OCI-LY3 (cell line): ENCODE data around the gene GCM1.

Experiments used
- H2AFZ ChIP-seq: fragments of 200-600, 300-600 bp; shearing (Covaris generic); 2 replicates; pipeline ENCODE4 v1.6.0; 2014; ENCODE audit warnings: antibody characterized with exemption, low read depth, low read length
- H3K27ac ChIP-seq: fragments of 200-600, 300-600 bp; sonication (generic); 2 replicates; pipeline ENCODE4 v1.5.1; 2014; ENCODE audit warnings: mild to moderate bottlenecking, low read length, moderate library complexity, mixed read lengths
- H3K27me3 ChIP-seq: fragments of 200-600, 300-600 bp; sonication (generic); 2 replicates; pipeline ENCODE4 v1.6.1; 2014; ENCODE audit warnings: low read depth, low read length, mixed read lengths
- H3K36me3 ChIP-seq: fragments of 200-600, 300-600 bp; sonication (generic); replicated peaks from 2 replicates; pipeline ENCODE3; 2014; ENCODE audit warnings: low read depth, low read length, mixed read lengths
- H3K4me1 ChIP-seq: fragments of 300-600, 200-600 bp; sonication (generic); 2 replicates; pipeline ENCODE4 v1.6.1; 2014; ENCODE audit warnings: low read length, mixed read lengths
- H3K4me2 ChIP-seq: fragments of 200-600, 300-600 bp; sonication (generic); 2 replicates; pipeline ENCODE4 v1.6.1; 2014; ENCODE audit warnings: low read length, mixed read lengths
- H3K4me3 ChIP-seq: fragments of 300-600, 200-600 bp; sonication (generic); 2 replicates; pipeline ENCODE4 v1.5.1; 2014; ENCODE audit warnings: antibody characterized with exemption, mild to moderate bottlenecking, low read length, moderate library complexity
- H3K79me2 ChIP-seq: fragments of 300-600, 200-600 bp; shearing (Covaris generic); 2 replicates; pipeline ENCODE4 v1.6.1; 2014; ENCODE audit warnings: mild to moderate bottlenecking, low read length, mixed read lengths
- H3K9ac ChIP-seq: fragments of 300-600, 200-600 bp; shearing (Covaris generic); 2 replicates; pipeline ENCODE4 v1.6.0; 2014; ENCODE audit warnings: mild to moderate bottlenecking, low read length, moderate library complexity
- H3K9me3 ChIP-seq: fragments of 200-600, 300-600 bp; shearing (Covaris generic); 2 replicates; pipeline ENCODE4 v1.6.1; 2014; ENCODE audit warnings: low read length, mixed read lengths; ENCODE audit not compliant: insufficient read depth
- H4K20me1 ChIP-seq: fragments of 200-600, 300-600 bp; sonication (generic); 2 replicates; pipeline ENCODE4 v1.6.1; 2016; ENCODE audit warnings: low read length, mixed read lengths; ENCODE audit not compliant: insufficient read depth
- CTCF ChIP-seq: fragments of 200-600, 300-600 bp; sonication (generic); IDR thresholded peaks from 2 replicates; pipeline ENCODE4 v1.5.1; 2014; ENCODE audit warnings: antibody characterized with exemption, low read length, low read depth
- EZH2phosphoT487 ChIP-seq: fragments of 200-600 bp; shearing (Covaris generic); IDR thresholded peaks from 2 replicates; pipeline ENCODE4 v1.6.1; 2018; ENCODE audit warnings: antibody characterized with exemption, mixed run types, low read depth

GCM1 gene

DNA sequence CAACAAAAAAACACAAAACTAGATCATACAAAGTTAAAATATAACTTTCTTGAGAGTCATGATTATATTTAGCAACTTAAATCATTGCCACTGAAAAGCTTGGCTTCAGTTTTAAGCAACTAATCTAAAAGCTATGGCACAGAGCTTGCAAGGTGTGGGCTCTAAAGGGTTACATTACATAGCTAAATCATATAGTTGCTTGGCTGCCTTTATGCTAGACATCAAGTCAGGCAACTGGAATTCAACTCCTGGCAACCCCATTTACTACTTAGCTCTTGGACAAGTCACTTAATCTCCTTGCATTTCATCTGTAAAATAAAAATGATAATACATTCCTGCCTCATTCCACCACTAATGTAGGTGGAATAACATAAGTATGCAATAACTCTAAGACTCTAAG is 40.9 kb upstream of the GCM1 start:
- TF ChIP-seq CTCF (no peak), EZH2phosphoT487 (no peak)
- peak overlapping the region; percentile 33; the same call in 1 of the 2 replicates for H3K4me2 ChIP-seq
- H3K36me3 ChIP-seq, result no peaks in the 10 kb centered on the region
- no peak overlapping the region for H2AFZ ChIP-seq
- no peaks in the 10 kb centered on the region for H3K9me3 ChIP-seq
- no peak overlapping the region for H3K9ac ChIP-seq
- peaks cover 15% of the 10 kb centered on the region for H3K4me1 ChIP-seq
- no peaks in the 10 kb centered on the region for H3K79me2 ChIP-seq
- no peak overlapping the region for H3K27ac ChIP-seq
- H3K4me3 ChIP-seq, result 0 out of 2 replicates have a peak overlapping the region, but pooled peaks have one; percentile 6
- H4K20me1 ChIP-seq, result no peaks in the 10 kb centered on the region
- H3K27me3 ChIP-seq, result peaks cover 16% of the 10 kb centered on the region

DNA sequence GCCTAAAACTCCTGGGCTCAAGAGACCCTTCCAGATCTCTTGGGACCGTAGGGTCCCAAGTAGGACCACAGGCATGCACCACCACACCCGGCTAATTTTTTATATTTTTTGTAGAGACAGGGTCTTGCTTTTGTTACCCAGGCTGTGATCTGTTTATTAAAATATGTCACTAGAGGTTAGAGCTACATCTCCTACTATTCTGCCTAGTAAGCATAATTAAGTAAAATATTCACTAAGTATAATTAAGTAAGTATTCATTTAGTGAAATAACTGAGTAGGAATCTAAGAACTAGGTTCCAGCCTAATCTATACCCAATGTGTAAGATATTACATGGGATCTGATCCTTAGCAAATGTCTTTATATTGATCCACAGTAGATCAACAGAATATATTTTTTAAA is 40.2 kb upstream of the GCM1 start:
- H3K36me3 ChIP-seq, result no peaks in the 10 kb centered on the region

DNA sequence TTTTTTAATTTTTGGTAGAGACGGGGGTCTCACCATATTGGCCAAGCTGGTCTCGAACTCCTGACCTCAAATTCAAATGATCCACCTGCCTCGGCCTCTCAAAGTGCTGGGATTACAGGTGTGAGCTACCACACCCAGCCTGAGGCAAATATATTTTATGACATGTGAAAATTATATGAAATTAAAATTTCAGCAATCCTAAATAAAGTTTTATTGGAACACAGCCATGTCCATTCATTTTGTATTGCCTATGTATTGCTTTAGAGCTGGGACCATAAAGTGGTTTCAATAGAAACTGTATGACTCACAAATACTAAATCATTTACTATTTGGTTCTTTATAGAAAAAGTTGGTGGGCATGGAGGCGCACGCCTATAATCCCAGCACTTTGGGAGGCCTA is 32.0 kb upstream of the GCM1 start:
- no peak overlapping the region for H2AFZ ChIP-seq
- H3K9me3 ChIP-seq, result no peaks in the 10 kb centered on the region
- H3K79me2 ChIP-seq, result no peaks in the 10 kb centered on the region
- peaks cover 6% of the 10 kb centered on the region for H3K4me1 ChIP-seq
- no peak overlapping the region for H3K4me3 ChIP-seq
- no peak overlapping the region for H3K4me2 ChIP-seq
- H3K36me3 ChIP-seq, result no peaks in the 10 kb centered on the region
- no peak for TF ChIP-seq EZH2phosphoT487
- TF ChIP-seq CTCF, result no peak
- H3K27me3 ChIP-seq, result no peaks in the 10 kb centered on the region
- no peak overlapping the region for H3K9ac ChIP-seq
- H4K20me1 ChIP-seq, result no peaks in the 10 kb centered on the region
- no peak overlapping the region for H3K27ac ChIP-seq

More for the DNA sequence above, 40.2 kb upstream of the GCM1 start:
- Histone ChIP-seq H3K4me3 (peak overlapping the region; percentile 67), H2AFZ (peak overlapping the region; percentile 83; the same call in 1 of the 2 replicates), H4K20me1 (no peaks in the 10 kb centered on the region), H3K4me2 (peak overlapping the region; percentile 76), H3K9me3 (no peaks in the 10 kb centered on the region), H3K27ac (no peak overlapping the region), H3K27me3 (peaks cover 12% of the 10 kb centered on the region), H3K9ac (no peak overlapping the region), H3K79me2 (no peaks in the 10 kb centered on the region), H3K4me1 (peaks cover 15% of the 10 kb centered on the region)
- no peak for TF ChIP-seq CTCF
- TF ChIP-seq EZH2phosphoT487, result no peak

- H2AFZ ChIP-seq, result no peak overlapping the region
- no peaks in the 10 kb centered on the region for H4K20me1 ChIP-seq
- no peak overlapping the region for H3K9ac ChIP-seq
- no peaks in the 10 kb centered on the region for H3K27me3 ChIP-seq
- H3K27ac ChIP-seq, result no peak overlapping the region
- no peaks in the 10 kb centered on the region for H3K79me2 ChIP-seq
- H3K4me2 ChIP-seq, result no peak overlapping the region
- H3K4me1 ChIP-seq, result peaks cover 6% of the 10 kb centered on the region
- no peak overlapping the region for H3K4me3 ChIP-seq
- H3K36me3 ChIP-seq, result no peaks in the 10 kb centered on the region
- TF ChIP-seq EZH2phosphoT487, result no peak
- TF ChIP-seq CTCF, result no peak
- H3K9me3 ChIP-seq, result no peaks in the 10 kb centered on the region
Measured at GRCh38 chr6:53179961-53180651, 31.5 kb upstream of the GCM1 start.
